T-helper 2 cell treated with Interferon-gamma antibody and Interleukin-4, amounts not matched to agents 100 ng/mL and 5 ng/mL, for 36 hours (primary cell): Measurements from ENCODE around the gene CREB3L2. TPM values are rescaled to one million over a fixed set of nuclear protein-coding genes. Genes with fewer than 3 reads are reported as not detected.

Experiments used
- intact Hi-C: fragments of 100-400 bp; cut with micrococcal nuclease; formaldehyde crosslinking; loops from one replicate; pipeline ENCODE4 v1.15.1; 2023
- total RNA-seq: library from RNA; stranded (reverse); gene quantifications from 2 replicates; pipeline ENCODE4 v1.2.3, GENCODE V29; 2022

Gene CREB3L2
- total RNA-seq, 1 donor from 2014 or later = 47.7 TPM

- intact Hi-C loops = no loop called here
Measured at GRCh38 chr7:137879357-137880158, 122.3 kb downstream of the CREB3L2 start.

- intact Hi-C loops = no loop called here
Measured at GRCh38 chr7:137878333-137878961, 123.4 kb downstream of the CREB3L2 start.

- intact Hi-C loops = no loop called here
Measured at GRCh38 chr7:137877027-137877675, 124.7 kb downstream of the CREB3L2 start.

- intact Hi-C loops = no loop called here
Measured at GRCh38 chr7:137875746-137876145, 126.1 kb downstream of the CREB3L2 start.

- intact Hi-C loops = no loop called here
Measured at GRCh38 chr7:137873979-137874777, 127.7 kb downstream of the CREB3L2 start.

GRCh38 chr7:137873524-137873923, 128.4 kb downstream of the CREB3L2 start:
- intact Hi-C loops = no loop called here

- intact Hi-C loops = no loop called here
Measured at GRCh38 chr7:137871170-137871915, 130.5 kb downstream of the CREB3L2 start.

- intact Hi-C loops = no loop called here
Measured at GRCh38 chr7:137870684-137871083, 131.2 kb downstream of the CREB3L2 start.

- intact Hi-C loops = no loop called here
Measured at GRCh38 chr7:137870078-137870477, 131.8 kb downstream of the CREB3L2 start.

- intact Hi-C loops = no loop called here
Measured at GRCh38 chr7:137869260-137869659, 132.6 kb downstream of the CREB3L2 start.

- intact Hi-C loops = no loop called here
Measured at GRCh38 chr7:137867289-137867688, 134.6 kb downstream of the CREB3L2 start.

GRCh38 chr7:137865764-137866163, 136.1 kb downstream of the CREB3L2 start:
- intact Hi-C loops = no loop called here

GRCh38 chr7:137862964-137863363, 138.9 kb downstream of the CREB3L2 start:
- intact Hi-C loops = no loop called here

- intact Hi-C loops = no loop called here
Measured at GRCh38 chr7:137862358-137862757, 139.5 kb downstream of the CREB3L2 start.

- intact Hi-C loops = no loop called here
Measured at GRCh38 chr7:137860542-137860941, 141.3 kb downstream of the CREB3L2 start.

- intact Hi-C loops = no loop called here
Measured at GRCh38 chr7:137853053-137853452, 148.8 kb downstream of the CREB3L2 start.

- intact Hi-C loops = no loop called here
Measured at GRCh38 chr7:137852108-137852507, 149.8 kb downstream of the CREB3L2 start.

- intact Hi-C loops = no loop called here
Measured at GRCh38 chr7:137850972-137851945, 150.6 kb downstream of the CREB3L2 start.

GRCh38 chr7:137850571-137850970, 151.3 kb downstream of the CREB3L2 start:
- intact Hi-C loops = no loop called here

- intact Hi-C loops = no loop called here
Measured at GRCh38 chr7:137848095-137848494, 153.8 kb downstream of the CREB3L2 start.
